OCI-M1 (cell line): ENCODE results near the gene RAP1GAP2.
"Not testable (repeated sequence)": the region's sequence is repeated elsewhere in the genome, so short reads cannot be mapped to it uniquely, and the experiment has no call there.

Source experiments
- DNase-seq: peaks from one replicate; lab custom pipeline; 2025; lab: John Stamatoyannopoulos, UW

Gene RAP1GAP2

DNA sequence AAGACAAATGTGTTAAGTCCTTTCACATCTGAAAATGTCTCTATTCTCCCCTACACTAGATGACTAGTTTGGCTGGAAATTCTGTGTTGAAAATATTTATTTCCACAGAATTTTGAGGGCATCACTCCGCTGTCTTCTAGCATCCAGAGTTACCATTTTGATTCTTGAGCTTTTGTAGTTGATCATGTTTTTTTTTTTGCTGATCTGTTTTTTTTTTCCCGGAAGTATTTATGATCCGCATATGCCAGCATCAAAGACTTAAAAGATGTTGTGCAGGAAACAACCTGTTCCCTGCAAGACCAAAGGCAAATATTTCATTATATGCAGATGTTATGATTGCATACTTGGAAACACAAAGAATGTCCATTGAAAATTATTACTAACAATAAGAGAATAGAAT, 250.5 kb downstream of the RAP1GAP2 start:
- no peak for DNase-seq

- DNase-seq: peak; percentile 98
Measured at GRCh38 chr17:3048727-3049471, 252.7 kb downstream of the RAP1GAP2 start.

DNA sequence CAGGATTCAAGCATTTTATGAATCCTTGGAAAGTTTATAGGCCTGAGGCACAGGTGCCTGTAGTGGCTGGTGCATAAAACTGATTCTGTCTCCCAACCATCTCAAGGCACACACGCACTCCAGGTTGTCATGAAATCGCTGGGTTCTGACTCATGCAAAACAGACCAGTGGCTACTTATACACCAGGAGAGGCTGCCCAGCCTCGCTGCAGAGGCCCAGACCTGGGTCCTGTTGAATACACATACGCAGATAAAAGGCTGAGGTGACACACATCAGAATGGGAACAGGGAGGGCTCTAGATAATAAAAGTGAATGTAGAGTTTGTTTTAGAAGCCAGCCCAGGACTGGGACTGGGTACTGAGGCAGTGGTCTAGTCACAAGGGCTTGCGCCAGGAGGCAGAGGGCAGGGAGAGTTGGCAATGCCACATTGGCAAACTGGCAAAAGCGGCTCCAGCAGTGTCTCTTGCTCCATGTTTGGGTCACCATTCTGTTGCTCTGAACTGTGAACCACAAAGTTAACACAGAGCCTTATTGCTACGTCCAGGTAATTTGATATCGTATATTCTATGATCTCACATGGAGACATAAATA, 253.6 kb downstream of the RAP1GAP2 start:
- DNase-seq: no peak

- not testable (repeated sequence) for DNase-seq
Measured at GRCh38 chr17:3054868-3055267, 258.6 kb downstream of the RAP1GAP2 start.

- DNase-seq: not testable (repeated sequence)
Measured at GRCh38 chr17:3062824-3063377, 266.7 kb downstream of the RAP1GAP2 start.

DNA sequence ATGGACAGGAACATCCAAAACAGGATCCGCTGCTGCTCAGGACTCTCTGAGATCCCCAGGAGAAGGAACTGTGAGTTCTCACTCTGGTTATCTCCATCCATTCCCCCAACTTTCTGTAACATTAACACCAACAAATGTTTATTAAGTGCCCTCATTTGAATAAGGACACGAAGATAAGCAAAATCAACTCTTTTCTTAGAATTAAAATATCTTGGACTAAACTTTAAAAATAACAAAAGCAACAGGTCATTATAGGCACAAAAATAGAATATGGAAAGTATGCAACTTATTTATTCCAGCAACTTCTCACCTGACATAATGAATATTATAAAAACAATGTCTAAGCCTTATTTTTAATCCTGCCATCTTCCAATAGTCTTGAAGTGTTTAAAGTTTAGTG, 267.3 kb downstream of the RAP1GAP2 start, which contains the start of gene OR1D5:
TSS of gene OR1D5 (minus strand) at position 101 of the 400 bp plus-strand sequence. CDS start at position 101, 0 bp downstream.
- not testable (repeated sequence) for DNase-seq

DNA sequence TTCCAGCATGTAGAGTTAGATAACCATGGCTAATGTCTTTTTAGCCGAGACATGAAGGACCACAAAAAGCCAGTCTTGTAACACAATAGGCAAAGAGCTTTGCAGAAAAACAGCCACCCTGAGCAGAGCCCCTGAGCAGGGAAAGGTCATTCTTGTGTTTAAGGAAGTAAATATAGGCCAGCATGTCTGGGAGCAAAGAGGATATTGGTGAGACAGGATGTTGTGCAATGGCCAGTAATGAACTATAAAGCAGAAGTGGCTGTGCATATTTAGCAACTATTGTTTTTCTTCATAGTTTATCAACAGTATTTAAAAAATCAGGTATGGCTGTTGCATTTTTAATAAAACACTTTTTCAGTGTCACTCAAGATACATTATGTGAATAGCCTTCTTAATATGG, 269.0 kb downstream of the RAP1GAP2 start:
- peak; percentile 83 for DNase-seq

- not testable (repeated sequence) for DNase-seq
Measured at GRCh38 chr17:3073850-3074249, 277.6 kb downstream of the RAP1GAP2 start.
